ENCODE measurements around the gene MIGA2. TPM values are rescaled to one million over a fixed set of nuclear protein-coding genes. Genes with fewer than 3 reads are reported as not detected.
"Not testable (repeated sequence)": the region's sequence is repeated elsewhere in the genome, so short reads cannot be mapped to it uniquely, and the experiment has no call there.

MIGA2 gene
- total RNA-seq, 1 donor from 2014 or later = 27.5 TPM

DNA sequence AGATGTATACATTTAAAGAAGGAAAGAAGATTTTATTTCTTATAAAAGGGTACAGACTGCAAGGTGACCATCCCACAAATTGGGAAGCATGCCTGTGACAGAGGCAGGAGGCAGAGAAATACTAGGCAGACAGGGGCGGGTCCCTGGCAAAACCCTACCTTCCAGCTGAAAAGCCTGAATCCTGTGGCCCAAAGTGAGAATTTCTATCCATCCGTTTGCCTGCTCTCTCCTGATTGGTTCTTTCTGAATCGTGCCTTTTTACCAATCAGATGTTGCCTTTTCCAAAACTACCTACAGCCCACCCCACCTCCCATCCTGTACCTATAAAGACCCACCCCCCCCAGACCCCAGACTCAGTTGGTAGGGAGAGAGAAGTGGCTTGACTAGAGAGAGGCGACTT is 4.9 kb upstream of the MIGA2 start:
- Mint-ChIP-seq H3K4me3 (ENCODE audit: unreplicated experiment) (no peak overlapping the region), H3K4me1 (ENCODE audit: unreplicated experiment) (peaks cover 16% of the 10 kb centered on the region), H3K27ac (ENCODE audit: unreplicated experiment) (no peak overlapping the region), H3K36me3 (ENCODE audit: unreplicated experiment) (no peaks in the 10 kb centered on the region), H3K27me3 (ENCODE audit: unreplicated experiment) (no peaks in the 10 kb centered on the region), H3K9me3 (ENCODE audit: unreplicated experiment) (no peaks in the 10 kb centered on the region)
- no peak for DNase-seq (ENCODE audit: extremely low spot score, unreplicated experiment)
- TF ChIP-seq, protein P1, sequence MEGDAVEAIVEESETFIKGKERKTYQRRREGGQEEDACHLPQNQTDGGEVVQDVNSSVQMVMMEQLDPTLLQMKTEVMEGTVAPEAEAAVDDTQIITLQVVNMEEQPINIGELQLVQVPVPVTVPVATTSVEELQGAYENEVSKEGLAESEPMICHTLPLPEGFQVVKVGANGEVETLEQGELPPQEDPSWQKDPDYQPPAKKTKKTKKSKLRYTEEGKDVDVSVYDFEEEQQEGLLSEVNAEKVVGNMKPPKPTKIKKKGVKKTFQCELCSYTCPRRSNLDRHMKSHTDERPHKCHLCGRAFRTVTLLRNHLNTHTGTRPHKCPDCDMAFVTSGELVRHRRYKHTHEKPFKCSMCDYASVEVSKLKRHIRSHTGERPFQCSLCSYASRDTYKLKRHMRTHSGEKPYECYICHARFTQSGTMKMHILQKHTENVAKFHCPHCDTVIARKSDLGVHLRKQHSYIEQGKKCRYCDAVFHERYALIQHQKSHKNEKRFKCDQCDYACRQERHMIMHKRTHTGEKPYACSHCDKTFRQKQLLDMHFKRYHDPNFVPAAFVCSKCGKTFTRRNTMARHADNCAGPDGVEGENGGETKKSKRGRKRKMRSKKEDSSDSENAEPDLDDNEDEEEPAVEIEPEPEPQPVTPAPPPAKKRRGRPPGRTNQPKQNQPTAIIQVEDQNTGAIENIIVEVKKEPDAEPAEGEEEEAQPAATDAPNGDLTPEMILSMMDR (IDR thresholded peaks at IDR 0.05) = no peak

GRCh38 chr9:129032541-129033159 is 3.8 kb upstream of the MIGA2 start:
- Mint-ChIP-seq H3K36me3 (ENCODE audit: unreplicated experiment) (no peaks in the 10 kb centered on the region), H3K4me1 (ENCODE audit: unreplicated experiment) (peaks cover 16% of the 10 kb centered on the region), H3K4me3 (ENCODE audit: unreplicated experiment) (no peak overlapping the region), H3K27ac (ENCODE audit: unreplicated experiment) (no peak overlapping the region), H3K27me3 (ENCODE audit: unreplicated experiment) (no peaks in the 10 kb centered on the region), H3K9me3 (ENCODE audit: unreplicated experiment) (no peaks in the 10 kb centered on the region)
- TF ChIP-seq, protein P1 (IDR thresholded peaks at IDR 0.05) = no peak
- no peak for DNase-seq (ENCODE audit: extremely low spot score, unreplicated experiment)

GRCh38 chr9:129033216-129033615 is 3.2 kb upstream of the MIGA2 start:
- Mint-ChIP-seq H3K27me3 (ENCODE audit: unreplicated experiment) (no peaks in the 10 kb centered on the region), H3K4me1 (ENCODE audit: unreplicated experiment) (peaks cover 21% of the 10 kb centered on the region), H3K27ac (ENCODE audit: unreplicated experiment) (no peak overlapping the region), H3K9me3 (ENCODE audit: unreplicated experiment) (no peaks in the 10 kb centered on the region), H3K36me3 (ENCODE audit: unreplicated experiment) (no peaks in the 10 kb centered on the region), H3K4me3 (ENCODE audit: unreplicated experiment) (no peak overlapping the region)
- no peak for DNase-seq (ENCODE audit: extremely low spot score, unreplicated experiment)
- TF ChIP-seq, protein P1 (IDR thresholded peaks at IDR 0.05) = no peak

DNA sequence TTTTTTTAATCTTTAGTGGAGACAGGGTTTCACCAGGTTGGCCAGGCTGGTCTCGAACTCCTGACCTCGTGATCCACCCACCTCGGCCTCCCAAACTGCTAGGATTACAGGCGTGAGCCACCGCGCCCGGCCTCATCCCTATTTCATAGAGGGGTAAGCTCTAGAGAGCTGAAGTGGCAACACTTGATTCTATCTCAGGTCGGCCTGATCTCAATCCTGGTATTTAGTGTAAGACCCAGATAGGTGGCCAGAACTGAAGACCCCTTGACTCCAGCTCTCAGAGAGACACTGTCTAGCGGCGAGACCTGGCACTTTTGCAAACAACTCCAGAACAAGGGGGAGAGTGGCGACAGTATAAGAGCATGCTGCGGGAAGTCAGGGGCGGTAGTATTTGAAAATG is 588 bp upstream of the MIGA2 start:
- not testable (repeated sequence) for H3K9me3 Mint-ChIP-seq (ENCODE audit: unreplicated experiment); H3K27me3 Mint-ChIP-seq (ENCODE audit: unreplicated experiment); H3K36me3 Mint-ChIP-seq (ENCODE audit: unreplicated experiment); DNase-seq (ENCODE audit: extremely low spot score, unreplicated experiment)
- Mint-ChIP-seq H3K27ac (ENCODE audit: unreplicated experiment) (peak overlapping the region; percentile 77), H3K4me3 (ENCODE audit: unreplicated experiment) (peak overlapping the region; percentile 97), H3K4me1 (ENCODE audit: unreplicated experiment) (peaks cover 25% of the 10 kb centered on the region)

- H3K4me1 Mint-ChIP-seq (ENCODE audit: unreplicated experiment) = peaks cover 25% of the 10 kb centered on the region
- DNase-seq (ENCODE audit: extremely low spot score, unreplicated experiment) = no peak
- H3K9me3 Mint-ChIP-seq (ENCODE audit: unreplicated experiment) = no peaks in the 10 kb centered on the region
- peak overlapping the region; percentile 97 for H3K4me3 Mint-ChIP-seq (ENCODE audit: unreplicated experiment)
- peak overlapping the region; percentile 79 for H3K27ac Mint-ChIP-seq (ENCODE audit: unreplicated experiment)
- H3K36me3 Mint-ChIP-seq (ENCODE audit: unreplicated experiment) = peaks cover 6% of the 10 kb centered on the region
- no peaks in the 10 kb centered on the region for H3K27me3 Mint-ChIP-seq (ENCODE audit: unreplicated experiment)
- TF ChIP-seq, protein P1 (IDR thresholded peaks at IDR 0.05) = no peak
Measured at GRCh38 chr9:129036923-129037766, 719 bp downstream of the MIGA2 start.

Data from osteocyte (in vitro differentiated cells).